IMR-90 (cell line): Measurements from ENCODE around the gene SLC15A3. TPM values are rescaled to one million over a fixed set of nuclear protein-coding genes. Genes with fewer than 3 reads are reported as not detected.

Source experiments
- ATAC-seq: fragments of 200-7000 bp; cut with Tn5 transposase; 2 replicates; pipeline ENCODE4 v1.9.1; 2020; ENCODE audit warnings: low read depth, mild to moderate bottlenecking, moderate library complexity
- BruUV-seq: library from RNA; stranded (reverse); fragments of 400-500 nt; replicated peaks from 2 replicates; lab custom pipeline; 2021; lab: Mats Ljungman, UMichigan
- CTCF ChIA-PET: fragments of 300-600 bp; formaldehyde crosslinking; extraction: SDS; loops from one replicate; lab custom pipeline; 2021; ENCODE audit warnings: antibody characterized with exemption; lab: Yijun Ruan, JAX
- POLR2A ChIA-PET: fragments of 300-600 bp; sonication (Branson Sonifier 250); formaldehyde crosslinking; loops from one replicate; lab custom pipeline; 2022; ENCODE audit warnings: antibody characterized with exemption; ENCODE audit not compliant: unreplicated experiment; lab: Charles Lee
- DNase-seq: peaks from one replicate; pipeline ENCODE4 v3.0.0; 2013
- H2AFZ ChIP-seq: replicated peaks from 2 replicates; pipeline ENCODE3; 2013; ENCODE audit warnings: low read length, mild to moderate bottlenecking; ENCODE audit not compliant: poor library complexity
- H2AK5ac ChIP-seq: 2 replicates; pipeline ENCODE4 v1.6.1; 2013; ENCODE audit warnings: low read depth, low read length, inconsistent platforms
- H2AK9ac ChIP-seq: replicated peaks from 2 replicates; pipeline ENCODE3; 2013; ENCODE audit warnings: mild to moderate bottlenecking, low read depth, low read length, moderate library complexity; ENCODE audit not compliant: poor library complexity
- H2BK120ac ChIP-seq: 2 replicates; pipeline ENCODE4 v1.6.1; 2013; ENCODE audit warnings: low read depth, low read length, inconsistent platforms
- H2BK15ac ChIP-seq: 3 replicates; pipeline ENCODE4 v1.6.1; 2013; ENCODE audit warnings: low read depth, low read length, inconsistent platforms
- H2BK20ac ChIP-seq: 2 replicates; pipeline ENCODE4 v1.6.1; 2013; ENCODE audit warnings: low read depth, mild to moderate bottlenecking, inconsistent platforms, low read length, moderate library complexity
- H2BK5ac ChIP-seq: 2 replicates; pipeline ENCODE4 v1.6.1; 2013; ENCODE audit warnings: mild to moderate bottlenecking, low read depth, low read length, inconsistent platforms; ENCODE audit not compliant: poor library complexity, severe bottlenecking
- H3K14ac ChIP-seq: replicated peaks from 2 replicates; pipeline ENCODE4 v1.6.1; 2013; ENCODE audit warnings: low read depth, low read length, inconsistent platforms
- H3K18ac ChIP-seq: 2 replicates; pipeline ENCODE4 v1.6.1; 2013; ENCODE audit warnings: low read depth, low read length, control low read depth
- H3K23ac ChIP-seq: 2 replicates; pipeline ENCODE4 v1.6.1; 2013; ENCODE audit warnings: low read depth, low read length, inconsistent platforms
- H3K27ac ChIP-seq: 2 replicates; pipeline ENCODE4 v1.5.1; 2013; ENCODE audit warnings: mild to moderate bottlenecking, control low read depth, low read length; ENCODE audit not compliant: insufficient read depth
- H3K27me3 ChIP-seq: 2 replicates; pipeline ENCODE4 v1.6.1; 2013; ENCODE audit warnings: low read length; ENCODE audit not compliant: control insufficient read depth, insufficient read depth
- H3K36me3 ChIP-seq: 2 replicates; pipeline ENCODE4 v1.6.1; 2013; ENCODE audit warnings: low read length, mixed read lengths; ENCODE audit not compliant: control insufficient read depth, insufficient read depth
- H3K4ac ChIP-seq: 2 replicates; pipeline ENCODE4 v1.6.1; 2013; ENCODE audit warnings: low read depth, low read length, inconsistent platforms
- H3K4me1 ChIP-seq: 2 replicates; pipeline ENCODE4 v1.6.1; 2013; ENCODE audit warnings: low read length, mixed read lengths; ENCODE audit not compliant: control insufficient read depth, insufficient read depth
- H3K4me2 ChIP-seq: 2 replicates; pipeline ENCODE4 v1.6.1; 2013; ENCODE audit warnings: low read depth, mild to moderate bottlenecking, control low read depth, low read length, moderate library complexity
- H3K4me3 ChIP-seq: 2 replicates; pipeline ENCODE4 v1.5.1; 2013; ENCODE audit warnings: low read depth, mild to moderate bottlenecking, control low read depth, low read length, moderate library complexity; ENCODE audit not compliant: insufficient read depth
- H3K56ac ChIP-seq: 2 replicates; pipeline ENCODE4 v1.6.1; 2013; ENCODE audit warnings: low read length, inconsistent platforms; ENCODE audit not compliant: insufficient read depth; ENCODE audit errors: extremely low read depth
- H3K79me1 ChIP-seq, 2 experiments: 2 replicates each; pipeline ENCODE4 v1.6.1; 2013; ENCODE audit warnings: low read length in 2 of 2, inconsistent platforms in 1 of 2, low read depth in 1 of 2
- H3K9ac ChIP-seq: 2 replicates; pipeline ENCODE4 v1.6.1; 2013; ENCODE audit warnings: low read depth, low read length, control low read depth
- H3K9me1 ChIP-seq: 2 replicates; pipeline ENCODE4 v1.6.1; 2013; ENCODE audit warnings: low read length, inconsistent platforms; ENCODE audit not compliant: insufficient read depth
- H3K9me3 ChIP-seq: 2 replicates; pipeline ENCODE4 v1.6.1; 2013; ENCODE audit warnings: low read length; ENCODE audit not compliant: control insufficient read depth, insufficient read depth
- H4K20me1 ChIP-seq: 2 replicates; pipeline ENCODE4 v1.6.1; 2013; ENCODE audit warnings: low read length, inconsistent platforms; ENCODE audit not compliant: insufficient read depth
- H4K5ac ChIP-seq: 2 replicates; pipeline ENCODE4 v1.6.1; 2013; ENCODE audit warnings: mild to moderate bottlenecking, low read depth, low read length, control low read depth
- H4K8ac ChIP-seq, 2 experiments: 2 replicates each; pipeline ENCODE4 v1.6.1; 2013; ENCODE audit warnings: low read depth in 2 of 2, low read length in 2 of 2, control low read depth in 1 of 2, inconsistent platforms in 1 of 2
- H4K91ac ChIP-seq: 2 replicates; pipeline ENCODE4 v1.6.1; 2013; ENCODE audit warnings: low read depth, low read length, inconsistent platforms; ENCODE audit not compliant: insufficient read depth
- BHLHE40 ChIP-seq: fragments of 150-350 bp; IDR thresholded peaks from 2 replicates; pipeline ENCODE4 v1.6.1; 2016; ENCODE audit warnings: mild to moderate bottlenecking, low read depth, low read length
- CEBPB ChIP-seq: IDR thresholded peaks from 2 replicates; pipeline ENCODE4 v1.6.1; 2012; ENCODE audit warnings: low read depth, low read length, improper control_type of control experiment
- CHD1 ChIP-seq: IDR thresholded peaks from 2 replicates; pipeline ENCODE4 v1.6.1; 2012; ENCODE audit warnings: low read depth, low read length, improper control_type of control experiment
- CTCF ChIP-seq: conservative IDR thresholded peaks from 2 replicates; pipeline ENCODE4 v1.5.1; 2012; ENCODE audit warnings: mild to moderate bottlenecking, low read depth, low read length, improper control_type of control experiment
- ELK1 ChIP-seq: fragments of 150-350 bp; IDR thresholded peaks from 2 replicates; pipeline ENCODE4 v1.6.1; 2016; ENCODE audit warnings: low read depth, mild to moderate bottlenecking, low read length, moderate library complexity, borderline replicate concordance
- FOS ChIP-seq: fragments of 150-350 bp; IDR thresholded peaks from 2 replicates; pipeline ENCODE4 v1.6.1; 2016; ENCODE audit warnings: low read depth, low read length
- MAFK ChIP-seq: IDR thresholded peaks from 2 replicates; pipeline ENCODE4 v1.6.1; 2012; ENCODE audit warnings: low read depth, low read length, improper control_type of control experiment
- MAZ ChIP-seq: IDR thresholded peaks from 2 replicates; pipeline ENCODE4 v1.6.1; 2012; ENCODE audit warnings: low read depth, mild to moderate bottlenecking, low read length, improper control_type of control experiment, moderate library complexity, borderline replicate concordance
- MXI1 ChIP-seq: IDR thresholded peaks from 2 replicates; pipeline ENCODE4 v1.6.1; 2012; ENCODE audit warnings: low read depth, mild to moderate bottlenecking, low read length, moderate library complexity, borderline replicate concordance
- NFE2L2 ChIP-seq: fragments of 150-350 bp; IDR thresholded peaks from 2 replicates; pipeline ENCODE4 v1.6.1; 2016; ENCODE audit warnings: low read depth, mild to moderate bottlenecking, low read length
- POLR2A ChIP-seq: IDR thresholded peaks from 2 replicates; pipeline ENCODE4 v1.6.1; 2012; ENCODE audit warnings: mild to moderate bottlenecking, low read depth, low read length
- RAD21 ChIP-seq: IDR thresholded peaks from 2 replicates; pipeline ENCODE4 v1.6.1; 2012; ENCODE audit warnings: low read length, improper control_type of control experiment
- RCOR1 ChIP-seq: IDR thresholded peaks from 2 replicates; pipeline ENCODE4 v1.6.1; 2012; ENCODE audit warnings: mild to moderate bottlenecking, low read length, improper control_type of control experiment; ENCODE audit not compliant: insufficient replicate concordance
- RFX5 ChIP-seq: IDR thresholded peaks from 2 replicates; pipeline ENCODE4 v1.8.0; 2012; ENCODE audit warnings: low read depth, mild to moderate bottlenecking, low read length, moderate library complexity
- SMC3 ChIP-seq: fragments of 150-350 bp; IDR thresholded peaks from 2 replicates; pipeline ENCODE4 v1.6.1; 2016; ENCODE audit warnings: low read depth, mild to moderate bottlenecking, antibody characterized with exemption, low read length, moderate library complexity
- USF2 ChIP-seq: fragments of 150-350 bp; IDR thresholded peaks from 2 replicates; pipeline ENCODE4 v1.6.1; 2017; ENCODE audit warnings: mild to moderate bottlenecking, antibody characterized with exemption, low read length, low read depth
- whole genome bisulfite sequencing, 2 experiments: methylation state at CpG; one replicate each; pipeline versions ENCODE4 v1.1.5 to v1.1.7; 2013; ENCODE audit warnings: missing lambda C conversion rate in 2 of 2; ENCODE audit not compliant: insufficient read length in 1 of 2; ENCODE audit errors: extremely low coverage in 2 of 2; 5-methylcytosine and 5-hydroxymethylcytosine counted together
- dilution Hi-C: fragments of 300-500 bp; cut with HindIII; formaldehyde crosslinking; loops from one replicate; pipeline ENCODE4 v1.14.3; 2018; ENCODE audit warnings: low sequenced_read_pairs; ENCODE audit not compliant: unreplicated experiment
- in situ Hi-C: fragments of 300-500 bp; cut with MboI; formaldehyde crosslinking; loops from 3 replicates; pipeline ENCODE4 v1.14.3; 2019; ENCODE audit warnings: low sequenced_read_pairs, inconsistent platforms, mixed read lengths
- intact Hi-C: fragments of 100-400 bp; cut with micrococcal nuclease; formaldehyde crosslinking; loops from 2 replicates; pipeline ENCODE4 v1.10.0; 2022
- polyA plus RNA-seq, 3 experiments: library from polyadenylated mRNA; depleted of rRNA; stranded (reverse); fragments of >200 nt; gene quantifications; 2 replicates each; pipeline ENCODE4 v1.2.3, GENCODE V29; 2012; ENCODE audit warnings: low replicate concordance in 1 of 3
- total RNA-seq: library from RNA; depleted of rRNA; stranded (reverse); fragments of >200 nt; gene quantifications from 2 replicates; pipeline ENCODE4 v1.2.3, GENCODE V29; 2012

Gene SLC15A3
- total and polyA plus RNA-seq, 2 of the 4 experiments (the other 2 are of a cell fraction), result 3.2 to 4.4 TPM

GRCh38 chr11:60925868-60926267, 26.1 kb downstream of the SLC15A3 start:
- H2AK5ac ChIP-seq, result 0 out of 2 replicates have a peak overlapping the region, but pooled peaks have one; percentile 42
- H3K23ac ChIP-seq, result peak overlapping the region; percentile 82
- TF ChIP-seq CTCF, result 0 out of 2 replicates have a peak, but pooled peaks have one; percentile 18
- no peak for TF ChIP-seq MAZ
- peak; percentile 94 for TF ChIP-seq CEBPB
- TF ChIP-seq SMC3, result no peak
- TF ChIP-seq ELK1, result no peak
- no peak for TF ChIP-seq CHD1
- TF ChIP-seq FOS, result peak; percentile 81
- TF ChIP-seq NFE2L2, result no peak
- peak; percentile 40; the same call in 1 of the 2 replicates for TF ChIP-seq POLR2A
- TF ChIP-seq RAD21, result 0 out of 2 replicates have a peak, but pooled peaks have one; percentile 16
- no peak for TF ChIP-seq MXI1
- no peak for TF ChIP-seq RFX5
- TF ChIP-seq MAFK, result no peak
- no peak for TF ChIP-seq BHLHE40
- peak; percentile 65 for TF ChIP-seq RCOR1
- no peak for TF ChIP-seq USF2
- BruUV-seq, result no TSS peak
- H3K27me3 ChIP-seq, result no peaks in the 10 kb centered on the region
- H3K4me1 ChIP-seq, result peaks cover 14% of the 10 kb centered on the region
- H2BK20ac ChIP-seq, result no peak overlapping the region
- intact Hi-C loops, result no loop called here
- H2BK15ac ChIP-seq, result no peak overlapping the region
- DNase-seq, result peak; percentile 89
- H2BK120ac ChIP-seq, result no peak overlapping the region
- no peak overlapping the region for H3K9ac ChIP-seq
- H3K79me1 ChIP-seq, result peaks cover 5 to 30% of the 10 kb centered on the region in 2 experiments; a peak in 3 of 4 replicates
- POLR2A ChIA-PET, result no interaction called here
- no peak overlapping the region for H2AFZ ChIP-seq
- peak overlapping the region; percentile 65; the same call in 1 of the 2 replicates for H3K4me3 ChIP-seq
- H3K4me2 ChIP-seq, result peak overlapping the region; percentile 75
- H3K9me3 ChIP-seq, result no peaks in the 10 kb centered on the region
- ATAC-seq, result peak; percentile 8; the same call in 1 of the 2 replicates
- no peak overlapping the region for H4K8ac ChIP-seq
- H3K36me3 ChIP-seq, result peaks cover 38% of the 10 kb centered on the region
- no peak overlapping the region for H4K5ac ChIP-seq
- 0 out of 2 replicates have a peak overlapping the region, but pooled peaks have one; percentile 11 for H3K4ac ChIP-seq
- H4K91ac ChIP-seq, result no peak overlapping the region
- H3K14ac ChIP-seq, result 0 out of 2 replicates have a peak overlapping the region, but pooled peaks have one; percentile 0
- H3K9me1 ChIP-seq, result peaks cover 7% of the 10 kb centered on the region; the same call in 1 of the 2 replicates
- no peak overlapping the region for H3K18ac ChIP-seq
- H2BK5ac ChIP-seq, result no peak overlapping the region
- H3K27ac ChIP-seq, result no peak overlapping the region
- WGBS, 2 experiments, result 17% methylated on average over 1 of the region's 6 CpGs; no CpG with 5 or more reads in 1 of the 2 experiments
- in situ Hi-C loops, result no loop called here
- H3K56ac ChIP-seq, result no peak overlapping the region
- CTCF ChIA-PET, result interaction anchor here (0.6 kb wide), 1 partner anchor 17 kb away, joined by 4 read pairs; no protein-coding TSS in a partner anchor
- peaks cover 12% of the 10 kb centered on the region for H4K20me1 ChIP-seq
- dilution Hi-C loops, result no loop called here
- no peak overlapping the region for H2AK9ac ChIP-seq
